ENCODE measurements around the gene RABGAP1.
"Not testable (repeated sequence)": the region's sequence is repeated elsewhere in the genome, so short reads cannot be mapped to it uniquely, and the experiment has no call there.

Gene RABGAP1

GRCh38 chr9:122940749-122941581, at the start of gene RABGAP1:
Gene RABGAP1 (plus strand): TSS chr9:122941020. CDS start chr9:122957060, 16,040 bp downstream.
- peak; percentile 99 for DNase-seq

- DNase-seq: no peak
Observed at GRCh38 chr9:122897969-122898368, 42.9 kb upstream of the RABGAP1 start.

GRCh38 chr9:122900791-122901190, 40.0 kb upstream of the RABGAP1 start:
- DNase-seq: no peak

- DNase-seq: peak; percentile 22
Observed at GRCh38 chr9:122904466-122904822, 36.4 kb upstream of the RABGAP1 start.

GRCh38 chr9:122904823-122905710, 35.8 kb upstream of the RABGAP1 start, which contains the start of gene RC3H2:
Gene RC3H2 (minus strand): TSS chr9:122905359. CDS start chr9:122897509, 7,850 bp downstream.
- peak; percentile 98 for DNase-seq

GRCh38 chr9:122906122-122906521, 34.7 kb upstream of the RABGAP1 start:
- DNase-seq: not testable (repeated sequence)

- DNase-seq: no peak
Observed at GRCh38 chr9:122912671-122912963, 28.2 kb upstream of the RABGAP1 start.

GRCh38 chr9:122912964-122913673, 27.7 kb upstream of the RABGAP1 start, which contains the start of gene ZBTB6:
Gene ZBTB6 (minus strand): TSS chr9:122913323. CDS start chr9:122912072, 1,251 bp downstream.
- DNase-seq: peak; percentile 85

- DNase-seq: no peak
Observed at GRCh38 chr9:122918310-122918709, 22.5 kb upstream of the RABGAP1 start.

- no peak for DNase-seq
Observed at GRCh38 chr9:122922713-122923112, 18.1 kb upstream of the RABGAP1 start.

GRCh38 chr9:122923947-122924346, 16.9 kb upstream of the RABGAP1 start:
- no peak for DNase-seq

GRCh38 chr9:122929796-122930354, 10.9 kb upstream of the RABGAP1 start:
- DNase-seq: no peak

- no peak for DNase-seq
Observed at GRCh38 chr9:122930541-122931225, 10.1 kb upstream of the RABGAP1 start.

GRCh38 chr9:122931226-122932121, 9.3 kb upstream of the RABGAP1 start, which contains the start of gene ZBTB26:
Gene ZBTB26 (minus strand): TSS chr9:122931512. CDS start chr9:122919934, 11,578 bp downstream.
- DNase-seq: peak; percentile 91

GRCh38 chr9:122936464-122936863, 4.4 kb upstream of the RABGAP1 start:
- no peak for DNase-seq

GRCh38 chr9:122936883-122937282, 3.9 kb upstream of the RABGAP1 start:
- no peak for DNase-seq

- no peak for DNase-seq
Observed at GRCh38 chr9:122939601-122940000, 1.2 kb upstream of the RABGAP1 start.

GRCh38 chr9:122940454-122940748, 419 bp upstream of the RABGAP1 start:
- DNase-seq: no peak

- no peak for DNase-seq
Observed at GRCh38 chr9:122941582-122942234, 888 bp downstream of the RABGAP1 start.

Data from stimulated activated CD4-positive, alpha-beta T cell treated with anti-CD3 and anti-CD28 coated beads, Interleukin-1b, Interleukin-23, amount 100 ng/mL, for 48 hours (primary cell).